SK-N-DZ (cell line): ENCODE results near the gene CSTF1.
A peak's percentile ranks its signal among the peaks of the same experiment; 100 is the strongest.
"Not testable (repeated sequence)": the region's sequence is repeated elsewhere in the genome, so short reads cannot be mapped to it uniquely, and the experiment has no call there.

Experiments
- DNase-seq: peaks from one replicate; pipeline ENCODE4 v3.0.0-alpha.2; 2015; ENCODE audit warnings: low spot score

Gene CSTF1

DNA sequence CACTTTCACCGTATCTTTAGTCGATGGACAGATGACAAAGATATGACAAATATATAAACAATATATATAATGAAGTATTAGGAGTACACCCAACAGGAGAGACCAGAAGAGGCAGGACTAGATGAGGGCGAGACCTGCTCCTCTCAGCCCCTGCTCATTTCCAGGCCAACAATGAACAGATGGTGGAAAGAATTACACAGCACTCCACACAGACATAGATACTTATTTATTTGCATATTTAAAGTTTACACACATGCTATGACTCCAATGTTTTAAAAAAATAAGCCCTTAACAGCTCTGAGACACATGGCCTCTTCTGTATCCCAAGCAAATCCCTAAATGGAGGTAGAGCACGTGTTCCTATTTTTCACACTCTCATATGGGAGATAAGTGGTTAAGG, 23.3 kb upstream of the CSTF1 start:
- no peak for DNase-seq

- no peak for DNase-seq
Observed at GRCh38 chr20:56371977-56372376, 20.5 kb upstream of the CSTF1 start.

DNA sequence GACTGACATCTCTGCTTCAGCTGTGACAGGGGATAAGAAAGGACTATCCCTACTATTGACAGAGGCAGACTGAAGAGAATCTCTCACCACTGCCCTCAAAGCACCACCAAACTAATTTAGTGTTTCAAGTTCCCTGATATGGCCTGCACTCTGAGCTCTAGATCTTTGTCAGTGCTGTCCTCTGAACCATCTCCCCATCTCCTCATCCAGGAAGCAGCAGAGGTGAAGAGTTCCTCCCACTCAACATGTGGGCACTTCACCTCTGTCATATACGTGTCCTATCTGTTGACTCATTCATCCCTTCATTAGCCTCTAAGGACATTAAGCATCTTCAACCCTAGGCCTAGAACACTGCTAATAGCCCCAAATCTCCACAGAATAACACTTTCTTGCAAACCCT, 19.6 kb upstream of the CSTF1 start:
- no peak for DNase-seq

- no peak for DNase-seq
Observed at GRCh38 chr20:56373942-56374341, 18.5 kb upstream of the CSTF1 start.

GRCh38 chr20:56376331-56376730, 16.1 kb upstream of the CSTF1 start:
- no peak for DNase-seq

- no peak for DNase-seq
Observed at GRCh38 chr20:56378386-56378785, 14.1 kb upstream of the CSTF1 start.

GRCh38 chr20:56380375-56380774, 12.1 kb upstream of the CSTF1 start:
- DNase-seq: no peak

DNA sequence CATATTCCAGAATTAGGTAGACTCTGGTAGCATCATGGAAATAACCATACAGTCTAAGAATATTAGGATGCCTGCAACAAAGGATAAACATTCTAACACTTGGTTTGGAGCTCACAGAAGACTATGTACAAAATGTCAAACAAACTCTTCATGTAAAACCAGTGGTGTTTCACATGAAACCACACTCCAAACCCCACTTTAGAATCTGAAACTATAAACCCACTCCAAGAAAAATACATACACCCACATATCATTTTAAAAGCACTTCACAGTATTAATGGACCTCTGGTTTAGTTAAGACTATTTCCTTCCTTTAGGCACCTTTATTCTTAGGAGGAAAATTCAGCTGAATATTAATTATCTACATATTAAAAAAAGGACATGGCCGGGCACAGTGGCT, 10.9 kb upstream of the CSTF1 start:
- no peak for DNase-seq

- DNase-seq: no peak
Observed at GRCh38 chr20:56382696-56383095, 9.7 kb upstream of the CSTF1 start.

DNA sequence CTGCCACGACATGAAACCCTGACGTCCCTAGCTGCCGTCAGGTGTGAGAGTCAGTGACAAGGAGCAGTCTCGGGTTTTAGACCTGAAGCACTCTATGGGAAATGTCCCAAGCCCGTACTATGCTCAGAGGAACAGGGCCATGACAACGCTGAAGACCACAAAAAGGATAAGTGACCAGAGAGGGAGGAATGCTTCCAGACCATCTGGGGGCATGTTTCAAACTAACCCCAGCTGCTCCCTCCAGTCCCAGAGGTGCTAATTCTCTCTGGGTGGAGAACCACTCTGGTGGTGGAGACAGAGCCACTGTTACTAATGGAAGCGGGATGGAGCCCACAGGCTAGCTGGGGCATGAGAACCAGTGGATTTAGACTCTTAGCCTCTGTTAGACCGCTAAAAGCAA, 9.1 kb upstream of the CSTF1 start:
- no peak for DNase-seq

DNA sequence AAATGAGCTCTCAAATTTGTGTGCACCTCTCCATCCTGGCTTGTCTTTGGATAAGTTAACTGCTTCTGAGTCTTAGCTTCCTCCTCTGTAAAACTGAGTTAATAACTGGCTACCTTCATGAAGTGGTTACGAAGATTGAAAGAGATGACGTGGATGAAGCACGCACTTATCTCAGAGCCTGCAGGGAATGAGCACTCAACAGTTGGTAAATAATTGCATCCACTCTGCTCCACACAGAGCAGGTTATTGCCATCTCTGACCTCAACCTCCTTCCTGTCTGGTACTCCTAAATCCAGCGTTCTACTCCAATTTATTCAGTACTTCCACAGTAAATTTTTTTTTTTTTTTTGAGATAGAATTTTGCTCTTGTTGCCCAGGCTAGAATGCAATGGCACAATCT, 7.3 kb upstream of the CSTF1 start:
- DNase-seq: no peak

GRCh38 chr20:56386219-56386618, 6.2 kb upstream of the CSTF1 start:
- DNase-seq: no peak

DNA sequence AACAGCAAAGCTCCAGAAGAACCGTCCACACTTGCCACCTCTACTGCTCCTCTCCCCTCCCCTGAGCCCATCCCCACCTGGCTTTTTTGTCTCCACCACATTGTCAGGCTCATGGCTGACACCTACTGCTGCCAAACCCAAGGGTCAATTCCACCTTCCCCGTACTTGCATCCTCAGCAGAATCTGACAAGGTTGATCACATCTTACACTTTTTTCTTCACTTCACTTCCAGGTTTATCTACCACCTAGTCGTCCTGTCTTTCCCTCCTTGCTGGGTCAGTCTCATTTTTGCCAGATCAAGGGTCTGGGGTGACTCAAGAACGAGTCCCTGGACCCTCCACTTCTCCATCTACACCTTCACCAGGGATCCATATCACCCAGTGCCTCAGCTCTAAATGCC, 3.6 kb upstream of the CSTF1 start:
- DNase-seq: no peak

GRCh38 chr20:56389807-56390206, 2.6 kb upstream of the CSTF1 start:
- no peak for DNase-seq

DNA sequence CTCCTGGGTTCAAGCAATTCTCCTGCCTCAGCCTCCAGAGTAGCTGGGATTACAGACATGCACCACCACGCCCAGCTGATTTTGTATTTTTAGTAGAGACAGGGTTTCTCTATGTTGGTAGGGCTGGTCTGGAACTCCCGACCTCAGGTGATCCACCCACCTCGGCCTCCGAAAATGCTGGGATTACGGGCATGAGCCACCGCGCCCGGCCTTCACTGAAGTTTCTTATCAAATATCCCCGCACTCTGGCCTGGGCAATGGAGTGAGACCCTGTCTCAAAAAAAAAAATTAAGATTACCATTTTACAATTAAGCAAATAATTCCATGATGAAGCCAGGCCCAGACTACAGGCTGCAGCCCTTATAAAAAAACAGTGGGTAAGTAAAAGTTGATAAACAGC, 2.0 kb upstream of the CSTF1 start:
- DNase-seq: not testable (repeated sequence)

DNA sequence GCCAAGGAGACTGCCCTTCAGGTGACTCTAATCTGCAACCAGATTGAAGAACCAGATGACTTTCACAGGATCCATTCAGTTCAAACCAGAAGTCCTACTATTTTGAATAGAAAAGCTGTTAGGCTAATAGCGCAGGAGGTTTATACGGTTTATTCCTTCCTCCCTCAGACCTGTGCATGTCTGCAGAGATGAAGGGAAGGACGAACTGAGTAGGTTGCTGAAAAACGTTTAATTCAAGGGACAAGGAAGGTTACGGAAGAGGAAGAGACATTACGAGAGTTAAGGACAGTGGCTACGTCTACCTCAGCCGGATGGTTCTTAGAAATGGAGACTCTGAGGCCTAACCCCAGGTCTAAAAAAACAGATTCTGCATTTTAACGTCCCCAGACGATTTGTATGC, 1.4 kb upstream of the CSTF1 start:
- DNase-seq: no peak

GRCh38 chr20:56391596-56392131, 781 bp upstream of the CSTF1 start:
- DNase-seq: no peak

GRCh38 chr20:56392881-56393482, 537 bp downstream of the CSTF1 start:
- no peak for DNase-seq

- DNase-seq: no peak
Observed at GRCh38 chr20:56393653-56394052, 1.2 kb downstream of the CSTF1 start.

DNA sequence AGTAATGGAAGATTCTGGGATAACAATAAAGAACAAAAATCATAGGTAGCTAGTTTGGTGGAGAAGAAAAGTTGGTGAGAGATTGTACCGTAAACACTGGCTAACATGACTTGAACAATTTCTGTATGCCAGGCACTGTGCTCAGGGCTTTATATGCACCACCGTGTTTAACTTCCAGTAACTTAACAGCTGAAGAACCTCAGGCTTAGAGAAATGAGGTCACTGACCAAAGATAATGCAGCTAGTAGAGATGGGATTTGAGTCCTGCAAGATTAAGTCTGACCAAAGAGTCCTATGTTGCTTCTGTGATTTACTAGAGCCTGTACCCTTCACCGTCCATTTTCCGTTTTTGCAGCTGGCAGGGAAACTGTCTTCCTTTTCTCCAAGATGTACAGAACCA, 2.7 kb downstream of the CSTF1 start:
- DNase-seq: no peak

DNA sequence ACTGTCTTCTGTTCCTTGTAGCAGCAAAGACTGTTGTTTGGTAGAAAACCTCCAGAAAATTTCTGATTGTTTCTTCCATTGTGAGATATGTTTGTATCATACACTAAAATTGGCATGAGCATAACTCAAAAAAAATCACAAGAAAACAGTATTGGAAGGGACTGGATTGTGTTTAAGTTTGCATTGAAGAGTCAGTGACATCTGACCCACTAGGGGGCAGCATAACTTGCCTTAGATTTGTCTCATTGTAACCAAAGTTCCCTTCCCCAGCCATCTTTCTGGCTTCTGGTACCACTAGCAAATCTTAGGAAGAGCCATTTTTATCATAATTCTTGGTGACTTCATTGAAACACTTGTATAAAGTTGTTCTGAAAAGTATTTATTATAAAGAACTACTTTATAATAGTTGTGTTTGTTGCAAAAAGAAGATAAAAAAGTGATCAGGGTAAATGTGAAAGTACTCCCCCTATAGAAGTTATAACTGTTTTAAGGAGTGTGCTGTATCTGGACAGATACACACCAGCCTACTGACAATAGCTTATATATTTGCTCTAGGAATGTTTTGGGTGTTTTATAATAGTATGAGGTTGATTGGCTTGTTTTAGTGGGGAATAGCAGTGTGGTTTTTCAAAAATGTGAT, 7.7 kb downstream of the CSTF1 start:
- DNase-seq: peak; percentile 61

- no peak for DNase-seq
Observed at GRCh38 chr20:56403465-56403864, 11.0 kb downstream of the CSTF1 start.

GRCh38 chr20:56405356-56405755, 12.9 kb downstream of the CSTF1 start:
- not testable (repeated sequence) for DNase-seq

GRCh38 chr20:56406910-56407309, 14.5 kb downstream of the CSTF1 start:
- no peak for DNase-seq
